Gastroesophageal sphincter (tissue), 3 donors: ENCODE measurements around the gene VIPR2.

Experiments
- CTCF ChIP-seq, 4 experiments: fragments of 200-600 bp in 2 of 4; fragments of 450-650 bp in 2 of 4; sonication (generic) in 1 of 4; IDR thresholded peaks; one replicate each; pipeline ENCODE4 v1.5.1; 2017 to 2019; ENCODE audit warnings: antibody characterized with exemption in 4 of 4, mild to moderate bottlenecking in 2 of 4, moderate library complexity in 2 of 4
- EP300 ChIP-seq: sonication (generic); formaldehyde crosslinking; IDR thresholded peaks from one replicate; pipeline ENCODE4 v1.6.1; 2017; ENCODE audit warnings: antibody characterized with exemption, mild to moderate bottlenecking
- POLR2A ChIP-seq, 2 donors: fragments of 450-650 bp; IDR thresholded peaks; one replicate each; pipeline ENCODE4 v1.6.1; 2017; ENCODE audit warnings: antibody characterized with exemption in 2 of 2, mild to moderate bottlenecking in 2 of 2, moderate library complexity in 1 of 2
- POLR2AphosphoS5 ChIP-seq: sonication (generic); formaldehyde crosslinking; IDR thresholded peaks from one replicate; pipeline ENCODE4 v1.6.1; 2017; ENCODE audit warnings: antibody characterized with exemption

GRCh38 chr7:159096736-159097581, 47.7 kb downstream of the VIPR2 start:
- TF ChIP-seq CTCF (IDR thresholded peaks at IDR 0.05) (no peak), EP300 (no peak), POLR2A (IDR thresholded peaks at IDR 0.05) (no peak), POLR2AphosphoS5 (peak; percentile 89)
